CD1c-positive myeloid dendritic cell (primary cell): Measurements from ENCODE around the gene RPS6KA2.

Source experiments
- DNase-seq: peaks from one replicate; pipeline ENCODE4 v3.0.0-alpha.2; 2016; ENCODE audit errors: extremely low spot score

RPS6KA2 gene

DNA sequence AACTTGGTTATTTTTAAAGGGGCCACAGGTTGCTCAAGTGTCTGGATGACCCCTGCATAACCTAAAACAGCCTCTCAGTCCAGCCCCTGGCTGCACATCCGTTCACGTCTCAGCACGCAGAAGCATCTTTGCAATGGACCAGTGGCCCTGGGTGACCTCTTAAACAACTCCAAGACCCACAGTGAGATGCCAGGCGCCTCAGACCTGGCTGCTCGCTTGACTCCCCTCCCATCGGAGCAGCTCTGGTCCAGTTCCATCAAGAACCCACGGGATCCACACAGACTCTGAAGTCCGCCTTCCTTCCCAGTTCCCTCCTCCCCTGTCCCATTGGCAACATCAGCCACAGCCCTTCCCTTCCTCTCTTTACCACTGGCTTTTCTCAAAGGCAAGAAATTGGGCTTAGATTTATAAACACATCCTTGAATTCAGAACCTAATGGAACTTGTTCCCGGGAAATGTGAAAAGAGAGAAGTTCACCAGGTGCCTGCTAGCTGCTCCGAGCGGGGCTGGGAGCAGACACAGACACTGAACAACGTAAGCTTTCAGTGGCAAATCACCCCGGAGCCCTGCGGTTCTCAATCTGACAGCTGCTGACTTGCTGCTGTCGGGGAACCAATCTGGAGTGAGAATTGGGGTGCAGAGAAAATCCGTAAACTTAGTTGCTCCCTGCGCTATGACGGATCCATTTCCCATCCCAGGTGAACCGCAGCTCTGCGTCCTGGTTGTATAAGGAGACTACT, 204.7 kb downstream of the RPS6KA2 start:
- no peak for DNase-seq

DNA sequence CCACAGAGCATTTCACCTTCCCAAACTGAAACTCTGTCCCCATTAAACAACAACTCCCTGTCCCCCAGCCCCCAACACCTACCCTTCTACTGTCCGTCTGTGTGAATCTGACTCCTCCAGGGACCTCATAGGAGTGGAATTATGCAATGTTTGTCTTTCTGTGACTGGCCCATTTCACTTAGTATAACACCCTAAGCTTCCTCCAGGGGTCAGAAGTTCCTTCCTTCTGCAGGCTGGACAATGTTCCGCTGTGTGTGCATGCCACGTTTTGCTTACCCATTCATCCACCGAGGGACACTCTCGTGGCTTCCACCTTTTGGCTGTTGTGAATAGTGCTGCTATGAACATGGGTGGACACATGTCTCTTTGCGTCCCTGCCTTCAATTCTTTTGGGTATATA, 206.7 kb downstream of the RPS6KA2 start:
- DNase-seq: no peak

DNA sequence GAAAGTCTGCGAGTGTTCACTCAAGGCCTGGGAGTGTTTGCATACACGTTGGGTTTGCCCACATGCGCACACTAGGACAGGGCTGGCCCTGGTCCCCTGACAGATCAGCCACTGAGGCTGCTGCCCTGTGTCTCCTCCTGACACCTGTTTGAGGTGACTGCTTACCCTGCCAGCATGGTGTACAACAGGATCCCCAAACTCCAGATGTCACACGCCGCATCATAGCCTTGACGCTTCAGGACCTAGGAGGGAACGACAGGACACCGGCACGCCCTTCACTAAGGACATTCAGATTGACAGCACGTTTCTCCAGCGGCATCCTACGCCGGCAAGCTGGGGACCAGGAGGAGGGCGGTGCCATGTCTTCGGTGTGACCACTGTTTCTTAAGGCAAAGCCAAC, 207.3 kb downstream of the RPS6KA2 start:
- no peak for DNase-seq

DNA sequence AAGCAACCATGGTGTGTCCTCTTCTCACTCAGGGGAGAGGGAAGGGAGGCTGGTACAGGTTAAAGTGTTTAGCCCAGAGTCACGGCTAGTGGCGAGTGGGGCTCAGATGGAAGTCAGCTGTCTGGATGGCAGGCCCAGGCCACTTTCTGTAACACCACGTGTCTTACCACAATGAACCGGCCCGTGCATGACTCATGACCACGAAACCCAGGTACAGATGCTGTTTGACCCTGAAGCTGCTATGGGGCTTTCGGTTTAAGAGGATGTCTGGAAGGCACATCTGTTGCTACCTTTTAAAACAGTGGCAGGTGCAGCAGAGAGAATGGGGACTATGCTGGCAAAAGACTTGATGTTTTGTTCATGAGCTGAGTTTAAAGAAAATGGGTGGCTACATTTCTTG, 207.8 kb downstream of the RPS6KA2 start:
- DNase-seq: no peak

DNA sequence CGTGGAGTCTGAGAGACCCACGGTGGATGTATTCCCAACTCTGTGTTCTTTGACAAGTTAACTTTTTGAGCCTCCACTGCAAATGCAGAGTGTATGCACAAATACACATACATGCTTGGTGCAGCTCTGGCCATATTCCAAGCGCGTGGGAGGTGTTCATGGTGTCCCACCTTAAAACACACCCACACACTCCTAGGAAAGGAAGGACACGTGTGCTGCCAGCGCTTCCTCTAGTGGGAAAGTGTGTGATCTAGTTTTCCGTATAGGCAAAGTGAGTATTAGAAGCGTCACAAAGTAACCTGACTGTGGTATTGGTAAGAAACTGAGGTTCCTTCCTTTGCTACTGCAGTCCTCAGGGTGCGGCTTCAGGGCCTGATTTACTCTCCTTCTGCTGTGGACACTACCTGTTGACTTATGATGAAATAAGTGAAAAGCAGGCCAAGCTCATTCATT, 208.3 kb downstream of the RPS6KA2 start:
- DNase-seq: no peak

DNA sequence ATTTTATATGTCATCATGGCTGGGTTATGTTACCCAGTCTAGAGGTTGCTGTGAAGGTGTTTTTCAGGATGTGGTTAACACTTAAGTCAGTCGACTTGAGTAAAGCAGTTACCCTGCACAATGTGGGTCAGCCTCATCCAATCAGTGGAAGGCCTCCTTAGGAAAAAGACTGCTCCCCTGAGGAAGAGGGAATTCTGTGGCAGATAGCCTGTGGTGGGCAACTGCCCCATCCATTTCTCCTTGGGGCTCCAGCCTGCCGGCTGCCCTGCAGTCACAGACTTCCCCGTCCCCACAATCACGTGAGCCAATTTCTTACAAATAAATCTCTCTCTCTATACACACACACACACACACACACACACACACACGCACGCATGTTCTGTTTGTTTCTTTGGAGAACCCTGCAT, 209.8 kb downstream of the RPS6KA2 start:
- peak; percentile 37 for DNase-seq

DNA sequence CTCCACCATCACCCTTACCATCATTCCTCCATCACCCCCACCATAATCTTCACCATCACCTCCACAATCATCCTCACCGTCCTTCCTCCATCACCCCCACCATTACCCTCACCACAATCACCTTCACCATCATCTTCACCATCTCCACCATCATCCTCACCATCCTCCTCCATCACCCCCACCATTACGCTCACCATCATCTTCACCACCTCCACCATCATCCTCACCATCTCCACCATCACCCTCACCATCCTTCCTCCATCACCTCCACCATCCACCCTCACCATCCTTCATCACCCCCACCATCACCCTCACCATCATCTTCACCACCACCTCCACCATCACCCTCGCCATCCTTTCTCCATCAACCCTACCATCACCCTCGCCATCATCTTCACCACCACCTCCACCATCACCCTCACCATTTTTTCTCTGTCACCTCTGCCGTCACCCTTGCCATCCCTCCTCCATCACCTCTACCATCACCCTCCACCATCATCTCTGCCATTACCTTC, 211.2 kb downstream of the RPS6KA2 start:
- no peak for DNase-seq

DNA sequence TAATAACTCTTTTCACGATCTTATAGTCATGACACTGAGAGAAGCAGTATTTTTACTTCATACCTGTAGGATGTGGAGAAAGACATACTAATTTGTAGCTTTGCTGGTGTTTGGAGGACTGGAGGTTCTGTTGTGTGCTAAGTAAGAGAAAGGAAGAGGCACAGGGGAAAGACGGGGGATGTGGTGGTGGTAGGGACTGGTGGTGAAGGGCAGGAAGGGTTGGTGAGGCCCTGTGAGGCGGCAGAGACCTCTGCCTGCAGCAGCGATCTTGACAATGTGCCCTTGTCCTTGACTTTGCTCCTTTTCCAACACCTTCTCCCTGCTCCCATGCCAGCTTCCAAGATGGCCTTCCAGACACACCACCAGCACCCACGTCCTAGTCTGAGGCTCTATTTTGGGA, 211.7 kb downstream of the RPS6KA2 start:
- DNase-seq: no peak

DNA sequence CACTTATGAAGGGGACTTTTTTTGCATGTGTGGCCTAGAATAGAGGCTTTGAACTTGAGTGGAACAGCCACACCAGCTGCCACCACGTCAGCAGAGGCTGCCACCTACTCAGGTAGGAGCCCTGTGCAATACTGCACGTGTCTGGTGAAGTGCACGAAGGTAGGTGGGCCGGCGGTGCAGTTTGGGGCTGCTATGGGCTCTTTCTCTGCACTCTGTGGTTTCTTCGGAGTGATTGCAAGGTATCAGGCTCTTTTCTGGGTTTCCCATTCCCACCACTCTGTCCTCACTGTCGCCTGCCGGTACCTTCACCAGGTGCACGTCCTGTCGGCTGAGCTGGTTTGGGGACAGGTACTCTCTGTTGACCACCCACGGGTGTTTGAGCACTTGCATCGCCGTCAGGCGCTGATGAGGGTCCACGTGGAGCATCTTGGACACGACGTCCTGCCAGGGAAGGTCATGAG, 213.5 kb downstream of the RPS6KA2 start:
- DNase-seq: no peak

DNA sequence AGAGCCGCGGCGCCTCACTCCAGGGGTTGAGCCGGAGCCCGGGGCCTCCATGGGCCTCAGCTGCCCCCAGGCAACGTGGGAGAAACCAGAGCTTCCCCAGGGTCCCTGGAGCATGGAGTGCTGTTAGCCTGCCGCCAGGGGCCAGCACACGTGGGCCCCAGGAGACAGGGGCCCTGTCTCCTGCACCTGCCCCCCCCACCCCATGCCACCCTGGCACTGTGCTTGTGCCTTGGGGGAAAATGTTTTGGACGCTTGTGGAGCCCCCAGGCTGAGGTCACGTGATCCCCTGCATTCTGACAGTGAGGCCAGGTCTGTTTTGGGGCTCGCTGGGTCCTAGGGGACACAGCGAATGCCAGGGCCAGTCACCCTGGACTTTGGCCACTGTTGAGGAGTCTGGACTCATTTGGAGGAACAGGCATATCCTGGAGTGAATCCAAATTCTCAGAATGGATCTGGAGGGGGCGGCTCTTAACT, 214.1 kb downstream of the RPS6KA2 start:
- DNase-seq: no peak

DNA sequence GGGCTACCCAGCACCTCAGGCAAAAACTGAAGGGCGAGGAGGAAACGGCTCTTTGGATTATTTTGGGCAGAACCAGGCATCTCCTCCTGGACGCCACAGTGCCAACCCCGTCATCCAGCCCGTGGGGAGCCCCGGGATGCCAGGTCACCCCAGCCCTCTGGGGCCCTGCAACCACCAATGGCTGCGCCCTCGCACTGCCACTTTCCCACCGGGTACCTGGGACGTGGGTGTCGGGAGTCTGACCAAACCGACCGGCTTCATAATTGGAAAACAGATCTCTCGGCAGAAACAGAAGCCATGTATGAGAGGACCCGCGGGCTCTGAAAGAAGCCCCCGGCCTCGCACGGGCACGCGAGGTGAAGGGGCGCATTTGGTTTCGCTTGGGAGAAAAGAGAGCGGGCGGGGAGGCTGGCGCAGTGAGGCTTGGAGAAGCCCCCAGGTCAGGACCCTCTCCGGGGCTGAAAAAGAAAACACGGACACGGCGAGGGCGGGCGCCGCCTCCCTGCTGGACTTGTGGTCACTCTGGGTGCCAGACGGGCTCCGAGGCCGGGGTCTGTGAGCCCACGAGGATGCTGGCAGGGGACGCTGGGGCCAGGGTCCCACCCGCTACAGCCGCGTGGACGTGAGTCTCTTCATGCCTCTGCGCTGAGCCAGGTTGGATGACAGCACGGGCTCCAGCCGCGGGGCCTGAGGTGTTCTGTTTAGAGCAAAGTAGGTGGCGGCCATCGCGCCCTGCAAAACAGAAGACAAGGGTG, 214.7 kb downstream of the RPS6KA2 start:
- DNase-seq: no peak

DNA sequence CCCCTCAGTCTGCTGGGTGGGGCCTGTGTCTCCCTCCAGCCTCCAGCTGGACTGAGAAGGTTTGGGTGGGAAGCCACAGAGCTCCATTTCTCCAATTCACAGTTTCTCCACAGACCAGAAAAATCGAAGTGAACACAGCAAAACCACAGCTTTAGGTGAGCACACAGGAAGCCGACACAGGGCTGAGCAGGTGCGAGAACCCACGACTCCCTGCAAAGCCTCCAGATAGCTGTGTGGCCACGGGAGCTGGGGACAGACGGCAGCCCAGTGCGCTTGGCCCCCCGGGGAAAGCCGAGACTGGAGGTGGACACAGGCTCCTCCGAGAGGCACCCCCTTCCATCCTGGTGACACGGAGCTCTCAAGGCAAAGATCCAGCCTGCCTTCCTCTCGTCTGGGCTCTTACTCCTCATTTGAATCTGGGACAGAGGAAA, 215.3 kb downstream of the RPS6KA2 start:
- DNase-seq: no peak

DNA sequence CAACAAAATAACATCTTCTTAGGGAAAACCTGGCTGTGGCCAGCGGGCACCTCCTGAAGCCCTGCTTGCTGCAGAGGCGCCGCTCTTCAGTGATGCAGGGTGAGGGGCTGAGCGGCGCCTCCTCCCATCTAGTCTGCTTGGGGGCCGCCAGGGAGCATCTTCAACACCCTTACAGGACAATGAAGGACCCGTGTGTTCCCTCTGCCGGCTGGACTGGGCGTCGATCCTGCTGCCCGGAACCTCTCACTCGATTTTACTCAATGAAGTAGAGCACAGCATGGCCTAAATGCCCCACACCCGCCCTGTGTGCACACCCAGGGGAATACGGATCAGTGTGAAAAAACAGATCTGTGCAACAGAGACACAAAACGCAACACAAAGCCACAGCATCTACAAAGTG, 215.8 kb downstream of the RPS6KA2 start:
- DNase-seq: no peak

DNA sequence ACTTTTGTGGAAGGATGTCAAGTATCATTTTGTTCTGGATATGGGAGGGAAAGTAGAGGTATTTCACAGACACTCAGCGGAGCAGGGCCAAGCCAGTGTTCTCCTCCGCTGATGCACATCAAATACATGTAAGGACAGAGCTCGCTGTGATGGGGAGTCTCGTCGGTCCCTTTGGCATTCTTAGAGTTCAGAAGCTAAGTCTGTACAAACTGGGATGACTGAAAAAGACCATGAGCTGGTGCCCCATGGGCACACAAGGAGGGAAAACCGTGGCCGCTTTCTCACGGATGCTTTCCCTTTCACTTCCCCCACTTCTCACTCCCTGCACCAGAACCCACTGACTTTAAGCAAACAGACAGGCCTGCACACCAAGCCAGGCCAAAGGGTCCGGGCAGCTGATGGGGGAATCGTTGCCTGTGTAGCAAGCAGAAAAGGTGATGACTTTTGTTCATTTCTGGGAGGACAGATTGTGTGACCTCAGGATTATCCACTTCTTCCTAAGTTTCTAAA, 216.6 kb downstream of the RPS6KA2 start:
- no peak for DNase-seq

DNA sequence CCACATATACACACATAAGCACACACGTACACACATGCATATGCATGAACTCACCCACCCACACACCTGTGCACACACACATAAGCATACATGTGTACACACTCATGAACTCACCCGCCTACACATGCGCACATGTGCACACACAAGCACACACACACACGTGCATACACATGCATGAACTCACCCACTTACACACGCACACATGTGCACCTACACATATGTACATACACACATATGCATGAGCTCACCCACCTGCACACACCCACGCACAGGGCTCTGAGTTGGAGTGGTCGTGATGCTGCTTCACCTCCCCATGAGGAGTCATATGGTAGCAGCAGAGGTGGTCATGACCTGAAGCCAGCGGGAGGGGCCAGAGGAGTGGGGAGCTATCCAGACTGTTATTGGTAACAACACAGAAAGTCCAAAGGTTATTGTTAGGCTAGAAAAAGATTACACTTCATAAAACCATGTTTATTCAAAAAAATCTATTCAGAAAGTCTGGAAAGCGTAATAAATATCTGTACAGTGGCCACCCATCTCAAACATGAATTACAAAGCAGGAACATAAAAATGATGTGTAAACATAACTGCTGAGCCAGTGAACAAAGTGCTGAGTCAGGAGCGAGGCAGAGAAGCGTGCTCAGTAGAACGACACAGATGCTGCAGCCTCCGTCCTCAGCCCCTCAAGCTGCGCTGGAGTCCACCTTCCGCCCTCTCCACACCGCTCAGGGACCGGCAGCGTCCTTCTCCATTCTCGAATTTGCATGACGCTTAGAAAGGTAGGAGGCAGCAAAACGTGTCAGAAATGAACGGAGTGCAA, 217.9 kb downstream of the RPS6KA2 start:
- no peak for DNase-seq

DNA sequence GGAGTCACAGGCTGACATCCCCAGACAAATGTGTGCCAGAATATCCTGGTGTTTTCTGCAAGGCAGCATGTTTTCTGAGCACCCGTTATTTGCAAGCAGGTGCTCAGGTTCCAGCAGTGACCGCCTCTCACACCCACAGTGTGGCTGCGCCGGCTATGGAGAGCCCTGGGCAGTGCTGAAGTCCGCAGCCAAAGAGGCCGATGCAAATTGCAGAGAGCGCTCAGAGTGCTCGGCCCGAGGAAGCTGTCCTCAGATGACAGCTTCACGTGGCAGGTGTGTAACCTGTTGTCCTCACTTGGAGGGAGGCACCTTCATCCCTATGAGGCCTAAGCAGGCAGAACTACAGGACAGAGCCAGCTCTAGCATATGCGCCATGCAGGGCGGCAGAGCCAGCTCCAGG, 220.9 kb downstream of the RPS6KA2 start:
- DNase-seq: no peak

DNA sequence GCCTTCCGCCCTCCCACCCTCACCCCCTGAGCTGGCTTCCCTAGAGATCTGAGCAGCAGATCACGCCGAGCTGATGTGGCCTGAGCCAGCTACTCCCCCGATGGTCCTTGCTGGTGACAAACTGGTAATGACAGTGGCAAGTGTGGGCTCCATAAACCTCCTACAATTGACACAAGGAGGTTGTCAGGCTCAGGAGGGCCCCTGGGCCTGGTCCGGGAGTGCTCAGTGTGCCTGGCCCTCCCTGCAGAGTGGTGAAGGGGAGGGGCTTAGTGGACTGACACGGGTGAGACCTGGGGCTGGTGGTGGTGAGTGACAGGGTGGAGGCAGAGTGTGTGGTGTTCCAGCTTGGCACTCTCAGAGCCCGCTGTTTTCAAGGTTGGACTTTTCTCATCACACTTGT, 221.7 kb downstream of the RPS6KA2 start:
- no peak for DNase-seq

DNA sequence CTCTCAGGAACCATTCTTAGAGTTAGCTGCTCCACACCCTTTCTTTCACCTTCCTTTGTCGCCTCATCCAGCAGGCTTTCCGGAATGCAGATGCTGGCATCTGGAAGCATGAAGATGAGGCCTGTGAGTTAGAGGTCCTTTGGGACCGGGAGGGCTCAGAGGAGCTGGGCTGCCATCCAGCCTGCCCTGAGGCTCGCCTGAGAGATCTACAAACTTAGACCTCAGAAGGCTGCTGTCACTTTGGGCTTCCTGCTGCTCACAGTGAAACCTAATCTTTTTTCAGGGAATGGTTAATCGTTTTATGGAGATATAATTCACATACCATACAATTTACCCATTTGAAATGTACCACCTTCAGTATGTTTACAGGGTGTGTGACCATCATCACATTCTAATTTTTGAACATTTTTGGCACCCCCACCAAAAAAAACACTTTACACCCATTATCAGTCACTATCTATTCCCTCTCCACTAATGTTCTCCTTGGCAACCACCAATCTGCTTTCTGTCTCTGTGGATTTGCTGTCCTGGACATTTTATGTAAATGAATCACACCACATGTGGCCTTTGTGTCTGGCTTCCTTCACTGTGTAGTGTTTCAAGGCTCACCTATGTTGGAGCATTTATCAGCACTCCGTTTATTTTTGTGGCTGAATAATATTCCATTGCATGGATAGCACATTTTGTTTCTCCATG, 224.3 kb downstream of the RPS6KA2 start:
- DNase-seq: no peak

DNA sequence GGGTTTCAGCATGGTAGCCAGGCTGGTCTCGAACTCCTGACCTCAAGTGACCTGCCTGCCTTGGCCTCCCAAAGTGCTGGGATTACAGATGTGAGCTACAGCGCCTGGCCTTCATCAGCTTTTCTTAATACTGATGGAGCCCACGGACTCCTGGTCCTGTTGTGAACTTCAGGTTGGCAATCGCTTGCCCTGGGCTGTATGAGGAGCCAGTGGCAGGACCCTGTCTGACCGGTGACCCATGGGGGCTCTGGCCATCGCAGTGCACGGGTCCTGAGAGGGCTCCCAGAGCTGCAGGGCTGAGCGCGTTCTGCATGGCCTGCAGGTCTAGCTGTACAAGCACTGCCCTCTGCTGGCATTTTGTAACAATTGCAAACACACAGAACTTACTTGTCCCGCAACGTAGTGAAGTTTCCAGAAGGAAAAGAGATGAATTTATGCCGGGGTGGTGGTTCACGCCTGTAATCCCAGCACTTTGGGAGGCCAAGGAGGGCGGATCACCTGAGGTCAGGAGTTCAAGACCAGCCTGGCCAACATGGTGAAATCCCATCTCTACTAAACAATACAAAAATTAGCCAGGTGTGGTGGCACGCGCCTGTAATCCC, 226.3 kb downstream of the RPS6KA2 start:
- DNase-seq: peak; percentile 75

DNA sequence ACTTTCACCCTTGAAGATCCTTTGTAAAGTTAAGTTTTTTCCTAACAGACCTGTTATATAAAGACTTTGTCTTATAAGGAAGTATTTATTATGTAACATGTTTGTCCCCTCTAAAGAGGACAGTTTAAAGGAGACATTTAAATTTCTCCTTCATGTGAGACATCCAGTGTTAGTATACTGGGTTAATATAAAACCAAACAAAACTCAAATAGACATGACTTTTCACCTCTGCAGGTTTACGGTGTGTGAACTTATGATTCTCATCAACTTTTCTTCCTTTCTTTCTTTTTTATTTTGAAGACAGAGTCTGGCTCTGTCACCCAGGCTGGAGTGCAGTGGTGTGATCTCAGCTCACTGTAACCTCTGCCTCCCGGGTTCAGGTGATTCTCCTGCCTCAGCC, 226.9 kb downstream of the RPS6KA2 start:
- DNase-seq: no peak

DNA sequence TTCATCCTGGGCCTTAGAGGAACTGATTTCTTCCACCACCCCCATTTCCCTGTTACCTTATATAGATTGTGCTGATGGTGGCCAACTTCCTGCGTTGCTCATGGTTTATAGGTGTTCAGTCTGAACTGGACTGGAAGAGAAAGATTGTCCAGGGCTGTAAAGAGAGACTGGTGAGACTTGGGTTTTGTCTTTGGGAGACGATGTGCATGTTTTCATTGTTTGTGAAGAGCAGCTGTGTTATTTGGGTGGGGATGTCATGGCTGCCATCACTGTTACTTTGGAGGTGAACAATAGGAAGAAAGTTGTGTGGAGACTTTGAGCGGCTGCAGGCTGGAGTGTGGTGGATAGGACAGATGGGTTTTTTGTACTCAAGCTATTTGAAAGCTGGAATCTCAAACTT, 228.7 kb downstream of the RPS6KA2 start:
- DNase-seq: no peak
